Activated CD8-positive, alpha-beta memory T cell treated with anti-CD3 and anti-CD28 coated beads, Interleukin-2, amount 50 U/mL, for 48 hours (primary cell): ENCODE data around the gene CCDC57.
"Not testable (repeated sequence)": the region's sequence is repeated elsewhere in the genome, so short reads cannot be mapped to it uniquely, and the experiment has no call there.

ENCODE experiments used
- DNase-seq: peaks from one replicate; pipeline ENCODE4 v3.0.0-alpha.2; 2020

Gene CCDC57

DNA sequence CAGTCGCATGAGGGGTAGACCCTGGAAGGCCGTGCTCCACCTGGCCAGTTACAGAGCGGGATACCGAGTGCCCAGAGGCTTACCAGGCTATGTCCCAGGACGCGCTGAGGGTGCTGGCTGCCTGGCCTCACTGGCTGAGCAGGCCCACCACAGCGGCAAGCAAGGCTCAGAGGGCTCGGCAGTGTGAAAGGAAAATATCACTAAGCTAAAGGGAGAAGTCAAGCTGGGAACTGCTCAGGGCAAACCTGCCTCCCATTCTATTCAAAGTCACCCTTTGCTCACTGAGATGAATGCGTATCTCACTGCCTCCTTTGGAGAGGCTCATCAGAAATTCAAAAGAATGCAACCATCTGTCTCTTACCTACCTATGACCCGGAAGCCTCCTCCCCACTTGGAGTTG, 37.4 kb downstream of the CCDC57 start:
- DNase-seq, result no peak

DNA sequence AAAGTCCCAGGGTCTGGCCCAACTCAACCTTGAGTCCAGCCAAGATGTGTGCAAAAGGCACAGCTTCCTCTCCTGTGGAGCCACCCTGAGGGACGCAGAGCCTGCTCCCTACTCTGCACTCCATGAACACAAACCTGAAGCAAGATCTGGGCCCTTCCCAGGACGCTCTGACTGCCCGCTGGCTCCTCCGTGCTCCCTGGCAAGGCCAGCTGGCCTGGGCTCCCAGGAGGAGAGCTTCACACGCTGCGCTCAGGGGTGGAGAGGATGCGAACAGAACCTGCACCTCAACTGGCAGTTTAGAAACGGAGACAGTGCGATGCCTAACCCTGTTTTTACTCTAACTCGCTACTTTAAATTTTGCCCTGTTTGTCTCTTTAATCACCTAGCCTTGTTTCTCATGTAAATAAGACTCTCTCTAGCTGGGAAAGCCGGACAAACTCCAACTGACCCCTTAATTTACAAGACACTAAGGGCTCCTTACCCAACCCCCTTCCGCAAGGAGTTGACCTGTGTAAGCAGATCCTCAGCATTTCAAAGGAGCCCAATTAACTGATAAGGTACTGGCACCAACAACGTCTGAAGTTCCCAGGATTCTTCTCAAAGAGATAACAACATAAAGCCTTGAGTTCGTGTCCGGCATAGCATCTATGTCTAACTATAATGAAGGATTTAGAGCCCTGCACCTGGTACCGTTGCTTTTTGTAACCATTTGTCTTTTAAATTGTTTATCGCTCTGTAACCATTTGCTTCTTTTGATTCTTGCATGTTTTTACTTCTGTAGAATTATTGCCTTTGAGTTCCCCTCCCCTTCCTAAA, 38.4 kb downstream of the CCDC57 start:
- not testable (repeated sequence) for DNase-seq

DNA sequence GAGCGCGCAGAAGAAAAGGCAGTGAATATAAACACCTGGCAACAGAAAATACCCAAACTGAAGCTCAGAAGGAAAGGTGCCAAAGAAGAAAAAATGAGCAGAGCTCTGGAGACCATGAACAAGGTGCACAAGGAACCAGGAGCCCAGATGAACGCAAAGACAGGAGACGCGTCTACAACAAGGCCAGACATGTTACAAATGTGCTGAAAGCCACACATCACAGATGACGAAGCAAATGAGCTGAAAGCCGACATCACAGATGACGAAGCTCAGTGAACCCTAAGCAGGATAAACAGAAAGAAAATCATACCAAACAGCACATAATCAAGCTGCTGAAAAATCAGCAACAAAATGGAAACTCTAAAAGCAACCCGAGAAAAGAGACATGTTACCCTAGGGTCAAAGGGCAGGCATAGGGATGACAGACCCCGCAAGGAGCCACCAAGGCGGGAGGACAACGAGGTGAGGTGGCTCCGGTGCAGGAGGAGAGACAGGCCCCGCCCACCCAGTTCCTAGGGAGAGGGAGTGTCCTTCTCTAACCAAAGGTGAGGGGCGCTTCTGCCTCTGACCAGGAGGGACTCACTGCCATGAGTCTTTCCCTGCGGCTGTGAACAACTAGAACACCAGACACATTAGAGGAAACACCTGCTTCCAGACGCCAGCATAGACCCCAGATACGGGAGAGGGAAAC, 39.1 kb downstream of the CCDC57 start:
- no peak for DNase-seq

DNA sequence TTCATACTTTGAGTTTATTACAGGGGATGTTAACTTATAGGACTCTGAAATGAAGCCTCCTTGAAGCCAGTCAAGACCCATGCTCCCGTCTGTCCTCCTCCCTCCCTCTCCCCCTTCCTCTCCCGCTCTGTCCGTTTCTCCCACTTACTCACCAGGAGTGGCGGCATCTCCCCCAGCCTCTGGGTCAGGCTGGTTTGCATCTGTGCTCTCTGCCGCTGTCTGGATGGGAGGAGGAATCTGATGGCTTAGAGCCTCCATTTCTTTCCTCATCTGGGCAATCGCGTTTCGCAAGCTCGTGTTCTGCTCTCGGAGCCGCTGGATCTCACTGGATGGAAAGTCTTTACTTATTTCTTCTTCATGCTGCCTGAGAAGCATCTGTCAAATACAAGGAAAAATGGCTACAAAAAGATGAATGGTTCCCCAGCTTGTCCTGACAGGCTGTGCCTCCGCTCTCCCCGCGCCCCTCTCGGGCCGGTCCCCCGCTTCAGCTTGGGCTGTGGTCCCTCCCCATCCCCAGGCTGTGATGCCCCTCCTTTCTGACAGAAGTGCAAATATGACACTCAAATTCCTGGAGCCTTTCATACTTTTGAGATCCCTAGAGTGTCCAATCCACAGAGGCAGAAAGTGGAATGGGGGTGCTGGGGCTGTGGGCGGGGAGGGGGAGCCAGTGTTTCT, 40.0 kb downstream of the CCDC57 start:
- DNase-seq, result no peak

DNA sequence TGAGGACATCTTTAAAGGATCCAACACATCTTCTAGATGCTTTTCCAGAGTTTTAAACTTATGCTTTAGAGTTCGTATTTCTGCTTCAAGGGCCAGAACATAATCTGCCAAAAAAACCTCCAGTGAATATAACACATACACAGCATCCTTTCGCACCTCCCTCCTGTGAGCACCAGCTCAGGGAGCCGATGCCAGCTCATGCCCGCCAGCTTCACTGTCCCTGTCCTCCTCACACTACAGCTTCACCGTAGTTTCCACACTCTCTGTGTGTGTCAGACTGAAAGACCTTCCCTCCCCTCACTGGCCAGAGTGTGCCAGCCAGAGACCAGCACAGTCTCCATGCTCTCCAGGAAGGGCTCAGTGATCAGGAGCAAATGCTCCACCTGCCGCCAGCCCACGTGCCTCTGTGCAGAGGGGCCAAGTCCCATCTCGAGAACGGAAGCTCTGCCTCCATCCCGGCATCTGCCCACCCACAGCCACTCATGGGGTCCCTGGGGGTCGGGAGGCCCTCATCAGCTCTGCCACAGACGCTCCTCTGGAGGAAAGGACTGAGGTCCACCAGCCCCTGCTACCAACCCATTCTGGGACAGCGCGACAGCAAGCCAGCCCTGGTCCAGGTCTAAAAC, 40.8 kb downstream of the CCDC57 start:
- no peak for DNase-seq

DNA sequence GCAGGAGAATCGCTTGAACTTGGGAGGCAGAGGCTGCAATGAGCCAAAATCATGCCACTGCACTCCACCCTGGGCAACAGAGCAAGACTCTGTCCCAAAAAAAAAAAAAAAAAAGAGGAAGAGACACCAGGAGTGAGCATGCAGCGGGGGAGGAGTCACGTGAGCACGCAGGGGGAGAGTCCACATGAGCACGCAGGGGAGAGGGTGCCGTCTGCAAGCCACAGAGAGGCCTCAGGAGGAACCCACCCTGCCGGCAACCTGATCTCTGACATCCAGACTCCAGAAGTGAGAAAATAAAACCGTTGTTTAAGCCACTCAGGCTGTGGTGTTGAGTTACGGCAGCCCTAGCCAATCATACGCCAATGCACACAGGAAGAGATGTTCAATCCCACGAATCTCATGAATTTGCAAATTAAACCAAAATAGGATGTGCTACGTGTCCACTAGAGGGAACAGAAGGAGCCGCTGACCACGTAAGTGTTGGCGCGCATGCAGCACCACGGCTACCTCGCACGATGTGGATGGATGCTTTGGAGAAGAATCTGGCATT, 42.2 kb downstream of the CCDC57 start:
- no peak for DNase-seq

DNA sequence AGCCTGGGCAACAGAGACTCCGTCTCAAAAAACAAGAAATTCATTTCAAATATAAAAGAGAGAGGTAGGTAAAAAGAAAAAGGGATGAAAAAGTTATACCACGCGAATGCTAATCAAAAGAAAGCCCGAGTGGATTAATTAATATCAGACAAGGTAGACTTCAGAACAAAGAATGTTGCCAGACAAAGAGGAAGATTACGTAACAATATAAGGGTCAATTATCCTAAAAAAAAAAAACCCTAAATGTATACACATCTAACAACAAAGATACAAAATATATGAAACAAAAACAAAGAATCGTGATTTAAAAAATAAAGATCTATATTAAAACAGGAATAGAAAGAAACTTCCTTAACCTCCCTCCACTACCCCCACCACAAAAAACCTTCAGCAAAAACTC, 44.1 kb downstream of the CCDC57 start:
- DNase-seq, result no peak

DNA sequence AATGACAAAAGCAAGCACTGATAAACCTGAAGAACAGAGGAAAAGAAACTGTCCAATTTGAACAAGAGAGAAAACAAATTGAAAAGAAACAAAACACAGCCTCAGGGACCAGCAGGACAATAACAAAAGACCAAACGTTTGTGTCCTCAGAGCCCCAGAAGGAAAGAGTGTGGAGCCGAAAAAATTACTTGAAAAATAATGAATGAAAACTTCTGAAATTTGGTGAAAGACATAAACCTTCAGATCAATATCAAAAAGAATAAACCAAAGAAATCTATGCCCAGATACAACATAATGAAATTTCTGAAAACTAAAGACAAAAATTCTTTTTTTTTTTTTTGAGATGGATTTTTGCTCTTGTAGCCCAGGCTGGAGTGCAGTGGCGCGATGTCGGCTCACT, 45.6 kb downstream of the CCDC57 start:
- no peak for DNase-seq

DNA sequence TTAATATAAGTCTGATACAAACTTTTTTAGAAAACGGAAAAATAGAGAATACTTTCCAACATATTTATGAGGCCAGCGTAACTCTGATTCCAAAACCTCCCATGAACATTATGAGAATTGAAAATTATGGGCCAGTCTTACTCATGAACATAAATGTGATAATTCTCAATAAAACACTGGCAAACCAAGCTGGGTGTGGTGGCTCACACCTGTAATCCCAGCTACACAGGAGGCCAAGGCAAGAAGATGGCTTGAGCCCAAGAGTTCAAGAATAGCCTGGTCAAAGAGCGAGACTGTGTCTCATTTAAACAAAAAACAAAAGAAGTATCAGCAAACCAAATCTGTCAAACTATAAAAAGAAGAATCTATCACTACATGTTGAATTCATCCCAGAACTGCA, 47.8 kb downstream of the CCDC57 start:
- DNase-seq, result no peak

DNA sequence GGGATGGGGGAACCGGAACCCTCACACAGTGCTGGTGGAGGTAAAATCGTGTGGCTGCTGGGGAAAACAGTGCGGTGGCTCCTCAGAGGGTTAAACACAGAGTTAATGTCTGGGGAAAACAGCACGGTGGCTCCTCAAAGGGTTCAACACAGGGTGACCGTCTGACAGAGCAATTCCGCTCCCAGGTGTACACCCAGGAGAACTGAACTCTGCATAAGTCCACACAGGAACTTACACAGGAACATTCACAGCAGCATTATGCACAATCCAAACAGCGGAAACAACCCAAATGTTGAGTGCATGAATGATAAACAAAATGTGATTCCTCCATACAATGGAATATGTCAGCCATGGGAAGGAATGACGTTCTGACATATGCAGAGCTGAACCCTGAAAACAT, 51.4 kb downstream of the CCDC57 start:
- no peak for DNase-seq

DNA sequence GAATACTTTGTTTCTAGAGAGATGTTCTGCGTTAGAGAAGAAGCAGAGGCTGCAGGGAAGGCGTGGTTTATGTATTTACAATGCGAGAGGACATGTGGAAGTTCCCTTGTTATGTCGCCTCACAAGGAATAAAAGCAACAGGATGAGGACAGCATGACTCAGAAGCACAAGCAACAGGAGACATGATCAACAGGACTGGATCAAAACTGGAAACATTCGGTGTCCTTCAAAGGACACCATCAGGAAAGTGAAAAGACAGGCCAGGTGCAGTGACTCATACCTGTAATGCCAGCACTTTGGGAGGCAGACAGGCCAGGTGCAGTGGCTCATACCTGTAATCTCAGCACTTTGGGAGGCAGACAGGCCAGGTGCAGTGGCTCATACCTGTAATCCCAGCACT, 52.6 kb downstream of the CCDC57 start:
- no peak for DNase-seq

DNA sequence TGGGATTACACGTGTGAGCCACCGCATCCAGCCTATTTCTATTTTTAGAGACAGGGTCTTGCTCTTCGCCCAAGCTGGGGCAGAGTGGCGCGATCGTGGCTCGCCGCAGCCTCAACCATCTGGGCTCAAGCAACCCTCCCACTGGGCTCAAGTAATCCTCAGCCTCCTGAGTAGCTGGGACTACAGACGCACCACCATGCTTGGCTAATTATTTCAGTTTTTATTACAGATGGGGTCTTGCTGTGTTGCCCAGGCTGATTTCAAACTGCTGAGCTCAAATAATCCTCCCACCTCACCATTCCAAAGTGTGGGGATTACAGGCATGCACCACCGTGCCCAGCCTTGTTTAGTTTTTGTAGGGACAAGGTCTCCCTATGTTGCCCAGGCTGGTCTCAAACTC, 53.8 kb downstream of the CCDC57 start:
- no peak for DNase-seq

DNA sequence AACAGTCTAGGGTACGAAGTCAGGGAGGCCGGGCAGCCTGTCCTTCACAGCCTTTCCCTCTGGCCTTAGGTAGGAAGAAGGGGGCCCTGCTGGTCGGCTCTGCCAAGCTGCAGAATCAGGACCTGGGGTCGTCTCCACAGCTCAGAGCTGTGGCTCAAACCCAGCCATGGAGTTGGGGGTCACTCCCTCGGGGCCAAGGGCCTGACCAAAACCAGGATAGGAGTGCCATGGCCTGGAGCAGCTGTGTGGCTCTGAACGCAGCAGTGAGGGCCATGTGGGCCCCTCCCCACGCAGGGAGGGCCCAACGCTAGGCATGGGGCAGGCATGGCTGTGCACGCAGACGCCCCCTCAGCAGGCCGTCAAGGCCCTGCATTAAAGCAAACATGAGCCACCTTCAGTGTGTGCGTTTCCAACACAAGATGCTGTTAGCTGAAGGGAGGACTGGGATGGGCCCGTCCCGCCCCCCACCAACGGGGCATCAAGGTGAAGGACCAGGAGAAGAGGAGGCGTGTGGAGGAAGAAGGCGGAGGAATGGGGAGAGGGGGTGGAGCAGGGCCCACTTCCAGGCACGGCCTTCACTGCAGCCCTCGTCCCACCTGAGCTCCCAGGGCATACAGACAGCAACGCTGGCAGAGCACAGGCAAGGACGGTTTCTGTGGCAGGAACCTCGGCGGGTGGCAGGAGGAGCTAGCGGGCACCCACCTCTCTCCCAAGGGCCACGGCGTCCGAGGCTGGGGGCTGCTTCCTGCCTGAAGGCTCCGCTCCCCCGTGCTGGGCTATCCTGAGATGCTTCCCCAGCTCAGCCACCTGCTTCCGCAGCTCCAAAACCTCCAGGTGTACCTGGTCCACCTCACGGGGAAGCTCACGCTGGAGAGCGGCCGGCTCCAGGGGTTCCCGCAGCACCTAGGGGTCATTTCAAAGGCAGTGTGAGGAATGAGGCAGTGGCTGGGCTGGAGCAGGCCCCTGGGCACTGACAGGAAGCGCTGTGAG, 55.3 kb downstream of the CCDC57 start:
- no peak for DNase-seq

DNA sequence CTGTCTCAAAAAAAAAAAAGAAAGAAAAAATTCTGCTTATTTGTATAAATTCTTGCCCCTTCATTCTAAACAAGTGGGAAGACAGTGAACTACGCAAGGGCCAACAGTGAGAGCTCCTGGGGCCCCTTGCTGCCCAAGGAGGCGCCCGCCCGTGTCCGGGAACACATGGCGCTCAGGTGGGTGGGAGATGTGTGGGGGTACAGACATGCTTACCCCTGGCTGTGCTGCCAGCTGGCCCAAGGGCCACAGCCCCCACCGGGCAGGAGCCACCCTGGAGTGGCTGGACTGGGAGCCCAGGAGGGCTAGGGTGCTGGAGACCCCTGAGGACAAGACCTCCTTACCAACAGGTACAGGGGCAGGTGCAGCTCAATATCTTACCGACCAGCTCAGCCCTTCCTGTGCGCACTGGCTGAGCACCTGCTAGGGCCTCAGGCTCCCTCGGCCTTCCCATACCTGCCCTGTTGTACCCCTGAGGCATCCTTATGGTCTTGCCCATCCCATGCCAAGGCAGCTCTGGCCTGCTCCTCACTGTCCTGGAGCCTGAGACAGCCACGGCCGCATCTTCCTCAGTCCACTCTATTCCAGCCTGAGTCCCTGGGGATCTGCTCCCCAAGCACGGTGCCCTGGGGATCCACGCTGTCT, 56.2 kb downstream of the CCDC57 start:
- DNase-seq, result no peak

DNA sequence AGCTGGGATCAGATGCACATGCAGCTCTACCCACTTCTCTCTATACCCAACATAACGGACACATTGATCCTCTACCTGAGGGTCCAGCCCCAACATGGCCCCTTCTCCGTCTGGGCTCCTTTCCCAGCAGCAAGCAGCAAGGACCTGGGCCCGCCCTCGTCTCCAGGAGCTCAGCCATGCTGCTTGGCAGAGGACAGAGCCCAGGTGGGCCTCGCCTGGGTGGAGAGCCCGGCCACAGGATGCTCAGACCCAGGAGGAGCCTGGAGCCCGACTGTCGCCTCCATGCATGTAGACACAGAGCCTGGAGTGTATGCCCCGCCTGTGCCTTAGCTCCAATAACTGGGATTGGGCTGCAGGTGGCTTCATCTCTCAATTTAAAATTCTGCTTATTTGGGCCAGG, 57.0 kb downstream of the CCDC57 start:
- no peak for DNase-seq

DNA sequence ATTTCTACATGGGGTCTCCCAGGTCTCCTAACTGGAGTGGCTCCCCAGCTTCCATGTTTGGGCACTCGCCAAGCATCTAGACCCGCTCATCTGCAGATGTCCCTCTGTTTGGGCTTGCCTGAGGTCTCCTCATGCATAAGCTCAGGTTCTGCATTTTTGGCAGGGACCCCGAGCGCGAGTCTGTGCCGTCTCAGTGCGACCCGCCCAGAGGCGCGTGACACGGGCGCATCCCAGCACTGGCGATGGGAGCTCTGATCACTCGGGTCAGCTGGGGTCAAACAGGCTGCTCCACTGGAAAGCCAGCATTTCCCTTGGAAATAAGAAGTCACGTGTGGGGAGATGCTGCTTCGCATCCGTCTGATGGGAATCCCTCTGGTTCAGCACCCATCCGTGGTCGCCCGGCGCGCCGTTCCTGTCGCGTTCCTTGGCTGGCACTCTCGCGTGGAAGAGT, 57.7 kb downstream of the CCDC57 start:
- DNase-seq, result no peak

DNA sequence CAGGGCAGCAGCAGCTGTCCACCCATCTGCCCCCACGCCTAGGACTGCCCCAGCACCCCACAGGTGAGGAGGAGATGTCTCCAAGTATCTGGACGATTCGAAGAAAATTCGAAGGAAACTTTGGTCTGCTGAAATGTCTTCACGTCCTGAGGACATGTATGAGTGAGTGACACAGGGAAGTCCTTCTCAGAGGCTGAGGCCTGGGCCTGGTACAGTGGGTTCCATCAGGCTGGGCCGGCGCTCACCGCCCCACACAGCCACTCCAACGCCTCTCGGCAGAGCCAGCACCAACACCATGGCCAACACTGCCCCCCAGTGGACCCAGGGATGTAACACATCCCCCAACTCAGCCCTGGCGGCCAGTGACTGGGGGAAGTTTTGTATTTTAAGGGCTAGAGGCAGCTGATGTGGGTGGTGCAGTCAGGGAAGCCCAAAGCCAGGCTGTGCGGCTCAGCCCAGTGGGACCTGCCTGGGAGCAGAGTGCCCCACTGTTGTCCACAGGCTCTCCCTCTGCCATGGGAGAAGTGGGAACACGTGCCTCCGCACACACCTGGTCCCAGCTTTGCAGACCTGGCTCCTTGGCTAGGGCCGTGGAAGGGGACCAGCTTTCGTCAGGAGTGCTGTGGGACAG, 58.8 kb downstream of the CCDC57 start:
- peak; percentile 91 for DNase-seq

DNA sequence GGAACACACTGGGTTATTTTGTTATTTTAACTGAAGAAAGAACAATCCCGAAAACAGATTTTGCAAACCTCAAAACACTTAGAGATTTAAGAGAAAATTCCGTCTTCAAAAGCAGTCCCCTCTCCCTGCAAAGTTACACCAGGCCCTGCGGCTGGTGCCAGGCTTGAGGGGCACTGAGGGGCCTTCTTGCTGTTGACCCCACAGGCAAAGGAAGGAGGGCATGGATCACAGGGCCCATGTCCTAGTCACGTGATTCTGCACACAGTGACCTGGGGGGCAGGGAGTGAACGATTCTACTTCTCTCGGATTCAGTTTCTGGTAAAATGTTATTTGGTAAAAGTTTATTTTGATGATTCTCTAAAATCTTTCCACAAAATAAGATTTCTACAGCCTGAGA, 59.3 kb downstream of the CCDC57 start:
- DNase-seq, result no peak

DNA sequence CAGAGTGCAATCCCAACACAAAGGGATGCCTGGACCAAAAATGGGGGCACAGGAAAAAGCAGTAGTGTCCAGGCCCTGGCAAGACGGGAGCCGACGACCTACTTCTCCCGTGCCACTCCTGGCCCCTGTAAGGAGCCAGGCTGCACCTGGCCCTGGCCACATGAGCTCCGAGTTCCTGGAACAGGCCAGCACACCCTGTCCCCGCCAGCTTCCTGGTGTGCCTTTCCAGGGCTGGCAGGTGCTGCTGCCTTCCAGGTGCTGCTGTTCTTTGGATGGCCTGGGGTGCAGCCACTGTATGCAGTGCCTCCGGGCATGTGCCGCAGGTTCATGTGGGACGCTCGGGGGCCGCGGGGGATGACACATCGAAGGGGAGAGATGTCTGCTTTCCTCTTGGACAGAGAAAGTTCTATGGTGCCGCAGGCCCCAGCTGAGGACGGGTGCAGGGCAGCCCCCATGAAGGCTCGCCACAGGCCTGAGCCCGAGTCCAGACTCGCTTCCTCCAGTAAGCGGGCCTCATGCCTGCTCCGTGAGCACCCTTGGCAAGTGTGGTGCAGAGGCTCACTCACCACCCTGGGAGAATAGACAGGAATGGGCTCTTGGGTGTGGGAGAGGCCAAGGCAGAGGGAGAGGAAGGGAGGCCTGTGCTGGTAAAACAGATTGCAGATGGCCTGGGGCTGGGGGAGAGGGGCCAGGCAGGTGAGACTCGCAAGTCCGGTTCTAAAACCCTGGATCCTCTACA, 59.9 kb downstream of the CCDC57 start:
- no peak for DNase-seq

DNA sequence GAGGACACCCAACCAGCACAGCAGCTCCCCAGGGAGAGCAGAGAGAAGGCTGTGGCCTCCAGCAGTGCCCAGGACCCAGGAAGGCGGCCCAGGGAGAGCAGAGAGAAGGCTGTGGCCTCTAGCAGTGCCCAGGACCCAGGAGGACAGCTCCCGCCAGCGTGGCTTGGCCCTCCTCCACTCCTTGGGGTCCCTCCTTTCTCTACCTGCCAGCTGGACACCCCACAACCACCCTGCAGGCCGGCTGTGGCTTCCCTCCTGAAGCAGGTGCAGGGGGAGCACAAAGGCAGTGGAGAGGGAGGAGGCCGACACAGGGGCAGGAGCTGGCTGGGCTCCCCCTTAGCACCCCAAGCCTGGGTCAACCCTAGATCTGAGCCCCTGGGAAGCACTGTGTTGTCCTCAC, 60.5 kb downstream of the CCDC57 start:
- no peak for DNase-seq
